Thyroid gland (tissue), 4 donors: Measurements from ENCODE around the gene NTN3.

ENCODE experiments used
- CTCF ChIP-seq, 6 experiments: fragments of 200-600 bp in 3 of 6; fragments of 450-650 bp in 3 of 6; sonication (generic) in 3 of 6; IDR thresholded peaks; one replicate each; pipeline ENCODE4 v1.5.1; 2016 to 2019; ENCODE audit warnings: antibody characterized with exemption in 6 of 6, mild to moderate bottlenecking in 2 of 6, inconsistent platforms in 1 of 6, moderate library complexity in 1 of 6
- POLR2A ChIP-seq, 2 donors: fragments of 450-650 bp; IDR thresholded peaks; one replicate each; pipeline ENCODE4 v1.6.1; 2017; ENCODE audit warnings: antibody characterized with exemption in 2 of 2, mild to moderate bottlenecking in 2 of 2, moderate library complexity in 1 of 2

GRCh38 chr16:2460391-2460713 lies 10.7 kb upstream of the NTN3 start:
- TF ChIP-seq CTCF (IDR thresholded peaks at IDR 0.05) (no peak), POLR2A (IDR thresholded peaks at IDR 0.05) (no peak)
